WI38 (cell line): ENCODE data around the gene SBSN.

Source experiments
- H3K4me3 ChIP-seq: 2 replicates; pipeline ENCODE4 v1.5.1; 2011; ENCODE audit warnings: low read depth, mild to moderate bottlenecking, control low read depth, low read length
- TF ChIP-seq, protein P1 (sequence below): IDR thresholded peaks from 2 replicates; pipeline ENCODE4 v1.5.1; 2012; ENCODE audit warnings: low read depth, mild to moderate bottlenecking, control low read depth, low read length

SBSN gene

DNA sequence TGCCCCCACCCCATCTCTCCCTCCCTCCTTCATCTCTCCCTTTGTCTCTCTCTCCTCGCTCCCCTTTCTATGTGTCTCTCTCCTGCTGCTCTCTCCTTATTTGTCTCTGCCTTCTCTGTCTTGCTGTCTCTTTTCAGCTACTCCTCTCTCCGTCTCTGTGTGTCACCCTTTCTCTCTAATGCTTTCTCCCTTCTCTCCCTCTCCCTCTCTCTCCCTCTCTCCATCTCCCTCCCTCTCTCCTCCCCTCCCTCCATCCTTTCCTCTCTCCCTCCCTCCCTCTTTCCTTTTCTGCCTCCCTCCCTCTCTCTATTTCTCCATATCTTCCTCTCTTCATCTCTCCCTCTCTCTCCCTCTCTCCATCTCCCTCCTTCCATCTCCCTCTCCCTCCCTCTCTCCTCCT is 34.7 kb upstream of the SBSN start:
- no peak overlapping the region for H3K4me3 ChIP-seq
- TF ChIP-seq, protein P1, sequence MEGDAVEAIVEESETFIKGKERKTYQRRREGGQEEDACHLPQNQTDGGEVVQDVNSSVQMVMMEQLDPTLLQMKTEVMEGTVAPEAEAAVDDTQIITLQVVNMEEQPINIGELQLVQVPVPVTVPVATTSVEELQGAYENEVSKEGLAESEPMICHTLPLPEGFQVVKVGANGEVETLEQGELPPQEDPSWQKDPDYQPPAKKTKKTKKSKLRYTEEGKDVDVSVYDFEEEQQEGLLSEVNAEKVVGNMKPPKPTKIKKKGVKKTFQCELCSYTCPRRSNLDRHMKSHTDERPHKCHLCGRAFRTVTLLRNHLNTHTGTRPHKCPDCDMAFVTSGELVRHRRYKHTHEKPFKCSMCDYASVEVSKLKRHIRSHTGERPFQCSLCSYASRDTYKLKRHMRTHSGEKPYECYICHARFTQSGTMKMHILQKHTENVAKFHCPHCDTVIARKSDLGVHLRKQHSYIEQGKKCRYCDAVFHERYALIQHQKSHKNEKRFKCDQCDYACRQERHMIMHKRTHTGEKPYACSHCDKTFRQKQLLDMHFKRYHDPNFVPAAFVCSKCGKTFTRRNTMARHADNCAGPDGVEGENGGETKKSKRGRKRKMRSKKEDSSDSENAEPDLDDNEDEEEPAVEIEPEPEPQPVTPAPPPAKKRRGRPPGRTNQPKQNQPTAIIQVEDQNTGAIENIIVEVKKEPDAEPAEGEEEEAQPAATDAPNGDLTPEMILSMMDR, result no peak

DNA sequence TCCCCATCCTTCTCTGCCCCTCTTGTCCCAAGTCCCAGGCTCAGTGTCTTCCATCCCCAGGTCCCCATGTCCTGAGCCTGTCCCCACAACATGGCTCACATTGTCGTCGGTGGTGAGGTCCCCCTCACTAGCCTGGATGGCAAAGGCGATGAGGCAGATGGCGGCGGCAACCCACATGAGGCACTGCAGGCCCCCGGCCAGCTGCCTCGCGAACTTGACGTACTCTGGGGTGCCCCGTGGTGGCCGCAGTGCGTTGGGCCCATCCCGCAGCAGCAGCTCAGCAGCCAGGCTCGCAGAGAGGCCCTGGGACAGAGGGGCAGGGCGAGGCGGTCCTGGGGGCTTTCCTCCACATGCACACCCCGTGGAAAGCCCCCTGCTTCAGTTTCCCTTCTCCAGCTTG is 34.2 kb upstream of the SBSN start:
- TF ChIP-seq, protein P1, result no peak
- H3K4me3 ChIP-seq, result no peak overlapping the region

DNA sequence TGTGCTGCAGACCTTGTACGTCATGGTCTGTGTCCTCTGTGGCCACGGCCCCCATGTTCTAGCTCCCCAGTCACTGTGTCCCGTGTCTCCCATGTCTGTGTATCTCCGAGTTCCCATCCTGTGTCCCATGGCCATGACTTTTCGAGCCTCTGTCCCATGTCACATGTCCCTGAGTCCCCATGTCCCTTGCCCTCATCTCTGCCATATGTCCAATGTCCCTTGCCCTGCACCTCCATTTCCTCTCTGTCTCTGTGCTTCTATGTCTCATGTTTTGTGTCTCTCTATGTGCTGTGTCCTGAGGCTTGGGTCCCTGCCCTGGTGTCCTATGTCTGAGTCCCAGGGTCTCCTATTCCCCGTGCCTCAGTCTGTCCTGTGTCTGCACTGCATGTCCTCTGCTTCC is 33.3 kb upstream of the SBSN start:
- TF ChIP-seq, protein P1, result no peak
- H3K4me3 ChIP-seq, result no peak overlapping the region

DNA sequence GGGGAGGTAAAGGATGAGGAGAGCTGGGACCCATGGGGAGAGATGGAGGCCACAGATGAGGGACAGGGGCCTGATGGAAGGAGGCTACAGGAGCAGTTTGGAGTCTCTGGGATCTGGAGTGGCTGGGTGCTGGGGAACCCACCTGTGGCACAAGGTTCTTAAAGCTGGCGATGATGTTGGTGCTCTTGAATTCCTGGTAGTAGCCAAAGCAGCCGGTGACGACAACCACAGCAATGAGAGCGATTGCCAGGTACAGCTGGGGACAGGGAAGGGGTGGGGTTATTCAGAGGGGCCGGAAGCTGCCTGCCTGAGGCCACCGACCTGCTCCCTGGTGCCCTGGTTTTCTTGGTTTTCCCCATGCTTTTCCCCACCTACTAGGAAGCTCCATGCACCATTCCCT is 32.6 kb upstream of the SBSN start:
- TF ChIP-seq, protein P1, result no peak
- H3K4me3 ChIP-seq, result no peak overlapping the region

DNA sequence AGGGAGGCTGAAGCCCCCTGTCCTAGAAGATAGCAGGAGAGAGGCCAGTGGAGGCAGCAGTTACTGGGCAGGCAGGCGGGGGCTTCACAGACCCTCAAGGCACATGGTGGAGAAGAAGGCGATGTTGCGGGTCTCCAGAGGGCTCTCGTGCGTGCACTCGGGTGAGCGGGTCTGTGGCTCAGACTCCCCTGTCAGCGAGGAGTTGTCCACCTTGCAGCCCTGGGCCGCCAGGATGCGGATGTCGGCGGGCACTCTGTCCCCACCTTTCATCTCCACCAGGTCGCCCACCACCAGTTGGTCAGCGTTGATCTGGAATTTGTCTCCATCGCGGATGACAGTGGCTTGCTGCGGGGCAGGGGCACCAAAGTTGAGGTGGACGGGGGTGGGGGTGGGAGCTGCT is 32.2 kb upstream of the SBSN start:
- H3K4me3 ChIP-seq, result no peak overlapping the region
- TF ChIP-seq, protein P1, result no peak

DNA sequence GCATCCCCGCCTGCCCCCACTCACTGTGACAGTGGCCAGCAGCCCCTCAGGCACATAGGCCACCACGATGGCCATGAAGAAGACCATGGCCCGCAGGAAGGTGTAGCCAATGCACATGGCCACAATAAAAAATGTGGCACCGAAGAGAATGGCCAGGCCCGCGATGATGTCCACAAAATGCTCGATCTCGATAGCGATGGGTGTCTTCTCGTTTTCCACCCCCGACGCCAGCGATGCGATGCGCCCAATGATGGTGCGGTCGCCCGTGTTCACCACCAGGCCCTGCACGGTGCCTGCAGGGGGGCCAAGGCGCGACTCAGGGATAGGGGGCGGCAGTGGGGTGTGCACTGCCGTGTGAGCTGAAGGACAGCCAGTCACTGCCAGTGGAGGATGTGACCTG is 31.7 kb upstream of the SBSN start:
- no peak overlapping the region for H3K4me3 ChIP-seq
- TF ChIP-seq, protein P1, result no peak

DNA sequence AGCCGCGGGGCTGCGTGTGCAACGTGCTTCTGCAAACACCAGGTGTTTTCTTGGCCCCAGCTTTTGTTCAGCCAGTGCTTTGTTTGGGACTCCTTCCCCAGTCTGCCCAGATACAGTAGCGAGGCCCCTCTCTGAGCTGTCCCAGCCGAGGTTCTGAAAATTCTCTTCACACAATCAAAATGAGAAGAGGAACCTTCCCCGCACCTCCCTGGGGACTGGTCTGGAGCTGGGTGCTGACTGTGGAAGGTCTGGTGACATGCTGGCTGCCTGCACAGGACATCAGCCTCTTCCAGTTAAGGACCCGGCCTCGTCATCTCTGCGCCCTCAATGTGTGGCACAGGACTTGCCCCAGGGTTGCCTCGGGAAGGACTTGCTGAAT is 31.2 kb upstream of the SBSN start:
- no peak overlapping the region for H3K4me3 ChIP-seq

More for the DNA sequence above, 31.2 kb upstream of the SBSN start:
- TF ChIP-seq, protein P1, result no peak
